Spleen (tissue), 7 donors: Measurements from ENCODE around the gene MAP4K4.

ENCODE experiments used
- POLR2A ChIP-seq, 3 donors: fragments of 450-650 bp; IDR thresholded peaks; one replicate each; pipeline ENCODE4 v1.5.1; 2017; ENCODE audit warnings: antibody characterized with exemption in 3 of 3, mild to moderate bottlenecking in 1 of 3
- POLR2AphosphoS5 ChIP-seq, 3 donors: sonication (generic); formaldehyde crosslinking; IDR thresholded peaks; one replicate each; pipeline ENCODE4 v1.5.1; 2017; ENCODE audit warnings: antibody characterized with exemption in 3 of 3
- TF ChIP-seq, protein P1 (sequence below), 11 experiments: fragments of 200-600 bp in 7 of 11; fragments of 450-650 bp in 4 of 11; sonication (generic) in 4 of 11; IDR thresholded peaks in 8 of 11; conservative IDR thresholded peaks in 3 of 11; 1 replicate in 7 of 11; 2 replicates in 4 of 11; pipeline versions ENCODE4 v1.4.0 to v1.8.0; 2016 to 2021; ENCODE audit warnings: antibody characterized with exemption in 11 of 11, inconsistent platforms in 4 of 11, mild to moderate bottlenecking in 1 of 11
- donor health status: DM: no; HTN: no; CAD: no; lungs with moderate emphysema.
- donor health status: DM: no; HTN: no; CAD: no.
- donor health status: DM: no; HTN: no; CAD: no.

DNA sequence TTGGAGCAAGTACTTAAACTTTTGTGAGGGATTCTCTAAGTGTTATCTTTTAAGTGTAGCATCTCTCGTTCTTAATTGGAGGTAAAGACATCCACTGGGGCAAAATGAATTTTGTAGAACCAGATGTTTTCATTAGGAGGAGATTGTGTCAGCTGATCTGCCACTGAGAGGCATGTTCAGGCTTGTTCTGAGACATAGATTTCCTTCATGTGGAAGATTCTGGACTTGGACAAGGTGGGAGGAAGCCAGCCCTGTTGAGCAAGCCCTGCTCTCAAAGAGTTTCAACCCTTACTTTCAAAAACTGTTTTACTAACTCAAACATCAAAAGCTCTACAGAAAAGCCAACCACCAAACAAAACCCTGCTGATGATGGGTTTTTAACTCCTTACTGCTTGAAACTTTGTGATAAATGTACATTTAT lies 6.5 kb downstream of the MAP4K4 start:
- TF ChIP-seq, protein P1, sequence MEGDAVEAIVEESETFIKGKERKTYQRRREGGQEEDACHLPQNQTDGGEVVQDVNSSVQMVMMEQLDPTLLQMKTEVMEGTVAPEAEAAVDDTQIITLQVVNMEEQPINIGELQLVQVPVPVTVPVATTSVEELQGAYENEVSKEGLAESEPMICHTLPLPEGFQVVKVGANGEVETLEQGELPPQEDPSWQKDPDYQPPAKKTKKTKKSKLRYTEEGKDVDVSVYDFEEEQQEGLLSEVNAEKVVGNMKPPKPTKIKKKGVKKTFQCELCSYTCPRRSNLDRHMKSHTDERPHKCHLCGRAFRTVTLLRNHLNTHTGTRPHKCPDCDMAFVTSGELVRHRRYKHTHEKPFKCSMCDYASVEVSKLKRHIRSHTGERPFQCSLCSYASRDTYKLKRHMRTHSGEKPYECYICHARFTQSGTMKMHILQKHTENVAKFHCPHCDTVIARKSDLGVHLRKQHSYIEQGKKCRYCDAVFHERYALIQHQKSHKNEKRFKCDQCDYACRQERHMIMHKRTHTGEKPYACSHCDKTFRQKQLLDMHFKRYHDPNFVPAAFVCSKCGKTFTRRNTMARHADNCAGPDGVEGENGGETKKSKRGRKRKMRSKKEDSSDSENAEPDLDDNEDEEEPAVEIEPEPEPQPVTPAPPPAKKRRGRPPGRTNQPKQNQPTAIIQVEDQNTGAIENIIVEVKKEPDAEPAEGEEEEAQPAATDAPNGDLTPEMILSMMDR (IDR thresholded peaks at IDR 0.05 in 8 of 11, conservative IDR thresholded peaks at IDR 0.05 in 3 of 11), result no peak
- no peak for TF ChIP-seq POLR2A (IDR thresholded peaks at IDR 0.05)
- no peak for TF ChIP-seq POLR2AphosphoS5 (IDR thresholded peaks at IDR 0.05)
